GM21786 (cell line): Measurements from ENCODE around the gene NDUFAB1.
"Not testable (repeated sequence)": the region's sequence is repeated elsewhere in the genome, so short reads cannot be mapped to it uniquely, and the experiment has no call there.

Experiments used
- ATAC-seq: cut with Tn5 transposase; IDR thresholded peaks from one replicate; pipeline ENCODE4 v1.9.1; 2021; ENCODE audit not compliant: unreplicated experiment

NDUFAB1 gene

DNA sequence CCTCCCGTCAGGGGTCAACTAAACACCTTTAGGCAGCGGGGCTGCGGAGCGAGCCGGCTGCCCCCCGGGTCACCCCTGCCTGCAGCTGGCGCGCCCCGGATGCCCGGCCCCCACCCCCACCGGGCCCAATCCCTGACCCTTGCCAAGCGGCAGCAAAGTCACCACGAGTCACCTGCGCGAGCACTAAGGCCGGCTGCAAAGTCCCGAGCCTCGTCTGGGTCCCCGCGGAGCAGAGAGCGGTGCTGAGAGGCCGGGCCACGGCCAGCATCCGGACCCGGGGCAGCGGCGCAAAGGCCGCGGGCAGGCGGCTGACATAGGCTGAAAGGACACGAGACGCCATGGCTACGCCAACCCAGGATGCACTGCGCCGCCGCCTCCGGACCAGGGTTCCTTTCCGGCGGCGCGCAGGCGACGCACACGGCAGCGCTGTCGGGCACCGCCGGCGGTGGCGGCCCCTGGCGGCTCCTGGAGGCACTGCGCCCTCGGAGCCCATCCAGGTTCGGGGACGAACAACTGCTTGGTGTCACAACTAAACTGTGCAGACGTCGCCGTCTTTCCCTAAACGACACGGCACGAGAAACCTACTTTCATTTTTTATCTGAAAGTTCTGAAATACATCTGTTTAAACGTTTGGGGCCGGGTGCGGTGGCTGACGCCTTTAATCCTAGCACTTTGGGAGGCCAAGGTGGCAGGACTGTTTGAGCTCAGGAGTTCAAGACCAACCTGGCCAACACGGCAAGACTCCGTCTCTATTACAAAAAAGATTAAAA lies at the start of gene NDUFAB1:
NDUFAB1 (minus strand) TSS at position 366 of the 770 bp plus-strand sequence; CDS start at position 340, 26 bp downstream.
- ATAC-seq, result peak; percentile 93

GRCh38 chr16:23642246-23642774 lies 46.2 kb upstream of the NDUFAB1 start:
- no peak for ATAC-seq

DNA sequence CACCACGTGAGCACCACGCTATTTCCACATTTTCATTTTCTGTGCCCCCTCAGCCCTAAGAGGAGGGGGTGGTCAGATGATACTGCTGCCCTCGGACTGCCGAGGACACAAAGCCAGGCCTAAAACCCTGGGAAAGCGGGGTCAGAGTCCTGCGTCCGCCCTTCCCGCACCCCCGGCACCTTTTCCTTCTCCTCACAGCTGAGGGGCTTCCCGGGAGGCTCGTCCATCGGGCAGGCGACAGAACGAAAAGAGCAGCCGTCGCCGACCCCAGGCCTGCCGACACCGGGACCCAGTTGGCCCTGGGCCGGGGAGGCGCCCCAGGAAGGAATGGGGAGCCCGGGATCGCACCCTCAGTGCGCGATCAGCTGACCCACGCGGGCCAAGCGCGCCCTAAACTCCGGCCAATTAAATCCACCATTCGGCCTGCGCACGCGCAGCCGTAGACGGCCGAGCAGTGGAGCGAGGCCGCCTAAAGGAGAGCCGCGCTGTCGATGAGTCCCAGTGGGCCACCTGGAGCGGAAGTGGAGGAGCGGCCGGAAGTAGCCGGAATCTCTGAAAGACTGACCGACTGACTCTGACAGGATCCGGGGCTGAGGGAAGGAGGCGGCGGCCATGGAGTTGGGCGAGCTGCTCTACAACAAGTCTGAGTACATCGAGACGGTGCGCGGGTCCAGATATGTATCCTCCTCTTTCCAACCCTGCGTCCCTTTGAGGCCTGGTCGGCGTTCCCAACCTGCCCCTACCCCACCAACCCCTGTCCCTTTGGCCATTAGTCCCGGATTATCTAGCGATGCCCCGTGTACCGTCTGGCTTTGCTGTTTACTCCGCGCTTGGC lies 45.0 kb upstream of the NDUFAB1 start, which contains the start of the genes DCTN5 and PALB2:
DCTN5 (plus strand) TSS at position 536 of the 835 bp plus-strand sequence; CDS start at position 613, 77 bp downstream.
PALB2 (minus strand) TSS at position 380 of the 835 bp plus-strand sequence; CDS start at position 227, 153 bp downstream.
- ATAC-seq, result peak; percentile 95

- no peak for ATAC-seq
These were observed 44.5 kb upstream of the NDUFAB1 start for GRCh38 chr16:23640615-23640930.

GRCh38 chr16:23635958-23636357 lies 39.8 kb upstream of the NDUFAB1 start:
- no peak for ATAC-seq

DNA sequence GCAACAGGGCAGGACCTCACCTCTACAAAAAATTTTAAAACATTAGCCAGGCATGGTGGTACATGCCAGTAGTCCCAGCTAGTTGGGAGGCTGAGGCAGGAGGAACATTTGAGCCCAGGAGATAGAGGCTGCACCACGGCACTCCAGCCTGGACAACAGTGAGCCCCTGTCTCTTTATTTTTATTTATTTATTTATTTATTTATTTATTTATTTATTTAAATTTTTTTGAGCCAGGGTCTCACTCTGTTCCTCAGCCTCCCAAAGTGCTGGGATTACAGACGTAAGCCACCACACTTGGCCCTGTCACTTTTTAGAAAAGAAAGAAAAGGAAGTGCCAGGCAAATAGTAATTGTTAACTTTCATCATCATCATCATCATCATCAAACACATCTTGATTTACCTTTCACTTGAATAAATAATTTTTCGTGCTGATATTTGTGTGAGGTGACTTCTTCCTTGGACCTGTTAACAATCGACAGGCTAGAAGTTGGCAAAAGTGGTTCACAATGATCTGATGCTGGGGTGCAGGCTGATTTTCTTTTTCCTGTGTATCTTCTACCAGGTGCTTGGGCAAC lies 38.4 kb upstream of the NDUFAB1 start:
- no peak for ATAC-seq

DNA sequence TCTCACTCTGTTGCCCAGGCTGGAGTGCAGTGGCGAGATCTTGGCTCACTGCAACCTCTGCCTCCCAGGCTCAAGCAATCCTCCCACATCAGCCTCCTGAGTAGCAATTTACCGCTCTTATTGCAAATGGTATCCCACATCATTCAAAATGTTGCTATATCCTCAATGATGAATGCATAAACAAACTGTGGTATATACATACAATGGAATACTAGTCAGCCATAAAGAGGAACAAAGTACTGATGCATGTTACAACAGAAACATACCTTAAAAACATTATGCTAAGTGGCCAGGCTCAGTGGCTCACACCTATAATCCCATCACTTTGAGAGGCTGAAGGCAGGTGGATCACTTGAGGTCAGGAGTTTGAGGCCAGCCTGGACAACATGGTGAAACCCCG lies 35.8 kb upstream of the NDUFAB1 start:
- ATAC-seq, result not testable (repeated sequence)

DNA sequence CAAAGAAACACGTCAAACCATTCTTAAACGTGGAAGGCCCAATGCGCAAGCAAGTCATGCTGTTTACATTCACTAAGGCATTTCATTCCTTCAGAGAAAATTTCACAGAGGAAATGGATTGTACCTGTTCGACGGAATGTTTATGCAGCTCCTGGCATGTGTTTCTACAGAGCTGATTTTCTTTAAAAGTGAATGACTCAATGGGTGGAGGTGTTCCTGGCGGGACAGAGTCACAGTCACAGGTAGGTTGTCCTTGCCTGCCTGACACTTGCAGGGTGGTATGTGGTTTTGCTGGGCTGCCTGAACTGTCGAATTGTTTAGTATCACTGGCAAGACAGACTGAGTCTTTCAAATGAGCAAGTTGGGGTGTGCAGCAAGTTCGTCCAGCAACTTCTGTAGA lies 33.4 kb upstream of the NDUFAB1 start:
- no peak for ATAC-seq

DNA sequence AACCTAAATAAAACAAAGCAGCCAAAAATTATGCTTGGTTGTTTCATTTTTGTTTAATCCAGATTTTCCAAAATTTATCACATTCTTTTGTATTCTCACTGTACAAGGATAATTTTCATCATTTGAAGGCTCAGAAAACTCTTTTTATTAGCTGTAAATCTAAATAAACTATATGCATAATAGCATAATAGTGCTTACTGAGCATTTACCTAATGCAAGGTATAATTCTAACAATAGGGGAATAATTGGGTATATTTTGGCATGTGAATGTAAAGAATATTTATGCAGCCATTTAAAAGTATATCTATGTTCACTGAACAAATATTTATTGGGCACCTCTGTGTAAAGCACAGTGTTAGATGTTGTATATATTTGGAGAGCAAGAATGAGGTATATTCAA lies 28.0 kb upstream of the NDUFAB1 start:
- no peak for ATAC-seq

GRCh38 chr16:23615805-23616204 lies 19.7 kb upstream of the NDUFAB1 start:
- ATAC-seq, result no peak

GRCh38 chr16:23611936-23612335 lies 15.8 kb upstream of the NDUFAB1 start:
- ATAC-seq, result no peak

- not testable (repeated sequence) for ATAC-seq
These were observed 14.8 kb upstream of the NDUFAB1 start for GRCh38 chr16:23610905-23611304.

GRCh38 chr16:23609929-23610328 lies 13.8 kb upstream of the NDUFAB1 start:
- ATAC-seq, result no peak

GRCh38 chr16:23608194-23608593 lies 12.1 kb upstream of the NDUFAB1 start:
- no peak for ATAC-seq

DNA sequence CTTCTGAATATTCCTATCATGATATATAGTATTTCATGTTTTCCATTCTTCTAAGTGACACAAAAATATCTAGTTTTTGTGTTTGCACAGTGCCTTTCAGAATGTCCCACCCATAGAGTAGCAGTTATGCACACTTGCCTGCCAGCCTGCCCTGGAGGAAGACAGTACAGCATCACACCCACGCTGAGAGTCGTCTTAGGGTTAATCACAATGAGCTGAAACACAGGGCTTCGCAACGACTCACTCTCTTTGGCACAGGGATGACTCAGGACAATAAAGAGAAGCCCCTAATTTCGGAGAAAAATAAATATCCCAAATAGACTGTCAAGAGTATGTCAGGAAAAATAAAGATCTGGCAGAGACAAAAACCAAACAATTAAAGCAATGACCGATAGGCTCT lies 11.6 kb upstream of the NDUFAB1 start:
- no peak for ATAC-seq

GRCh38 chr16:23597003-23597756 lies 1.1 kb upstream of the NDUFAB1 start:
- no peak for ATAC-seq

DNA sequence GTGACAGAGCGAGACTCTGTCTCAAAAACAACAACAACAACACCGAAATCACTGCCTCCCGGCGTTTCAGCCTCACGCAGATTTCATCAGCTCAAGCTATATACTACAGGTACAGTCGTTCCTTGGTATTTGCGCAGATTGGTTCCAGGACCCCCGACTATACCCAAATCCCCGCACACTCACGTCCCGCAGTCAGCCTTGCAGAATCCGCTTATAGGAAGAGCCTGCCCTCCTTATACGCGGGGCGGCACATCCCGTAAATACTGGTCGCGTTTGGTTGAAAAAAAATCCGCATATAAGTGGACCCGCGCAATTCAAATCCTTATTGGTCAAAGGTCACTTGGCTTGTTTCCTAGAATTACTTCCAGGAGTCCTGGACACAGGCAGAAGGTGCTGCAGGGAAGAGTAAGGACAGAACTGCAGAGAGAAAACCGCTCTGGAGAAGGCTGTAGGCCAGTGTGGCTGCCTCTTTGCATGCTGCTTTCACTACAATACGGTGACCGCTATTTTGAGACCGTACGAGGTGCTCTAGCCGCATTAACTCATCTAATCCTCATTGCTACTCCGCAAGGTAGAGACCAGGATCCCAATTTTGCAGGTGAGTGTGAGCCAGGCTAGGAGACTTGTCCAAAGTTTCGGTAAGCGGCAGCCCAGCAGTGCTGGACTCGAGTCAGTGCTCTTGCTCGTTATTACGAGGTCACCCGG lies 718 bp downstream of the NDUFAB1 start:
- ATAC-seq, result no peak

GRCh38 chr16:23594186-23594585 lies 1.9 kb downstream of the NDUFAB1 start:
- no peak for ATAC-seq

GRCh38 chr16:23590181-23590580 lies 5.9 kb downstream of the NDUFAB1 start:
- no peak for ATAC-seq

DNA sequence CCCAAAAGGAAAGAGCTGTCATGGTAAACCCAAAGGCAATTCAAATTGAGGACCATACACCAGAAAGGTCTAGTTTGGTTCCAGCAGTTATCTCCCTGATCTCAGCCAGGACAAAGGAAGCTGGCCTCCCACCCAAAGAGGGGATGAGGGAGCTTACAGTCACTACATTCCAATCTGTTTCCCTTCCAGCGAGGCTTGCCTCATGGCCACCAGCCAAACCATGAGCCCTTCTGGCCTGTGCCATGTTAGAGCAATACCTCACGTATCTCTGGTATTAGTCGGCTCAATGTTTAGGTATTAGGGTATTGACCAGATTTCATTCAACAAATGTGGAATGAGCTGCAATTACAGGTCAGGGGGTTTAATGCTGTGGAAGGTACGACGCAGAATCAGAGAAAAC lies 8.4 kb downstream of the NDUFAB1 start:
- no peak for ATAC-seq
